Measurements from ENCODE around the gene MYB.

MYB gene

DNA sequence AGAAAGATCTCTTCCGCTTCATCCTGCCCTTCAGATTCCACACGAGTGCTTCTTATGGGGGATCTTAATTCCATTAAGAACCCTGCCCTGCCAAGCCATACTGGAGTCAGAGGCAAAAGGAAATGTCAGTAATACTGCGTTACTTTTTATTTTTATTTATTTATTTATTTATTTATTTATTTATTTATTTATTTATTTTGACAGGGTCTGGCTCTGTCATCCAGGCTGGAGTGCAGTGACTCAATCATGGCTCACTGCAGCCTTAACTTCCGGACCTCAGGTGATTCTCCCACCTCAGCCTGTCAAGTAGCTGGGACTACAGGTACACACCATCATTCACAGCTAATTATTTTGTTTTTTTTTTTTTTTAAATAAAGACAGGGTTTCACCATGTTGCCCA is 79.5 kb downstream of the MYB start:
- Histone ChIP-seq H3K27me3 (ENCODE audit: insufficient read depth, low read length, poor library complexity, severe bottlenecking) (no peaks in the 10 kb centered on the region), H3K9ac (ENCODE audit: low read depth, low read length, poor library complexity, severe bottlenecking) (no peak overlapping the region), H3K79me2 (ENCODE audit: insufficient read depth, low read length) (no peaks in the 10 kb centered on the region), H4K20me1 (ENCODE audit: insufficient read depth, low read length, poor library complexity, severe bottlenecking) (no peaks in the 10 kb centered on the region), H3K9me2 (replicated peaks; ENCODE audit: low read depth, low read length) (no peaks in the 10 kb centered on the region), H3K4me3 (ENCODE audit: low read length, poor library complexity, severe bottlenecking) (no peak overlapping the region), H2AFZ (ENCODE audit: low read length) (no peak overlapping the region), H3K4me2 (ENCODE audit: low read depth, low read length, poor library complexity, severe bottlenecking) (no peak overlapping the region), H3K36me3 (ENCODE audit: insufficient read depth, low read length) (no peaks in the 10 kb centered on the region), H3K9me3 (ENCODE audit: insufficient read depth, low read depth, low read length) (no peaks in the 10 kb centered on the region), H3F3A (ENCODE audit: low read depth) (no peaks in the 10 kb centered on the region), H3K4me1 (ENCODE audit: insufficient read depth, low read length, poor library complexity, severe bottlenecking) (peaks cover 42% of the 10 kb centered on the region)
- no peak for TF ChIP-seq EZH2phosphoT487 (IDR thresholded peaks at IDR 0.05; ENCODE audit: borderline replicate concordance)
- TF ChIP-seq, protein P1, sequence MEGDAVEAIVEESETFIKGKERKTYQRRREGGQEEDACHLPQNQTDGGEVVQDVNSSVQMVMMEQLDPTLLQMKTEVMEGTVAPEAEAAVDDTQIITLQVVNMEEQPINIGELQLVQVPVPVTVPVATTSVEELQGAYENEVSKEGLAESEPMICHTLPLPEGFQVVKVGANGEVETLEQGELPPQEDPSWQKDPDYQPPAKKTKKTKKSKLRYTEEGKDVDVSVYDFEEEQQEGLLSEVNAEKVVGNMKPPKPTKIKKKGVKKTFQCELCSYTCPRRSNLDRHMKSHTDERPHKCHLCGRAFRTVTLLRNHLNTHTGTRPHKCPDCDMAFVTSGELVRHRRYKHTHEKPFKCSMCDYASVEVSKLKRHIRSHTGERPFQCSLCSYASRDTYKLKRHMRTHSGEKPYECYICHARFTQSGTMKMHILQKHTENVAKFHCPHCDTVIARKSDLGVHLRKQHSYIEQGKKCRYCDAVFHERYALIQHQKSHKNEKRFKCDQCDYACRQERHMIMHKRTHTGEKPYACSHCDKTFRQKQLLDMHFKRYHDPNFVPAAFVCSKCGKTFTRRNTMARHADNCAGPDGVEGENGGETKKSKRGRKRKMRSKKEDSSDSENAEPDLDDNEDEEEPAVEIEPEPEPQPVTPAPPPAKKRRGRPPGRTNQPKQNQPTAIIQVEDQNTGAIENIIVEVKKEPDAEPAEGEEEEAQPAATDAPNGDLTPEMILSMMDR (conservative IDR thresholded peaks at IDR 0.05; ENCODE audit: low read length), result no peak

DNA sequence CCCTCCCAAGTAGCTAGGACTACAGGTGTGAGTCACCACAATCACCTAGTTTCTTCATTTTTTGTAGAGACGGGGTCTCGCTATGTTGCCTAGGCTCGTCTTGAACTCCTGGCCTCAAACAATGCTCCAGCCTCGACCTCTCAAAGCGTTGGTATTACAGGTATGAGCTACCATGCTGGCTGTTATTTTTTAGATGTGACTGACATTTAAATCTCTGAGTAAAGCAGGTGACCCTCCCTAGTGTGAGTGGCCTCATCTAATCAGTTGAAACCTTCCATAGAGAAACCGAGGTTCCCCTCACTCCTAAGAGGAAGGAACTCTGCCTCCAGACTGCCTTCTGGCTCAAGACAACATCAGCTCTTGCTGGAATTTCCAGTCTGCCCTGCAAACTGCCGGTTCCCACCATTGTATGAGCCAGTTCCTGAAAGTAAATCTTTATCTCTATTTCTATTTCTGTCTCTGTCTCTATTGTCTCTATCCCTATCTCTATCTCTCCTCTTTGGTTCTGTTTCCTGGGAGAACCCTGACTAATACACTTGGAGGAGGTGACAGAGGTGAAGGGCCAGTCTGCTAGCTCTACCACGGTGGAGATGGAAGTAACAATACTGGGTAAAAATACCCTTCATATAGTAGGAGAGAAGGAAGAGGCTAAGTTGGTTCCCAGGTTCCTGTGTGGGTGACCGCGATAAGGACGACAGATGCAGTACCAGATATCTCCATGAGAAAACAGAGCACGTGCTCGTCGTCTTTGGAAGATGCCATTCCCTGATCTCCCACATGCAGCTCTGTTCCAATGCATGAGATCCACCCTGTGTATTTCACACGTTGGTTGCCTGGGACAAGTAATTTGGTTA is 81.0 kb downstream of the MYB start:
- Histone ChIP-seq H3K9me3 (ENCODE audit: insufficient read depth, low read depth, low read length) (no peaks in the 10 kb centered on the region), H3K9me2 (replicated peaks; ENCODE audit: low read depth, low read length) (no peaks in the 10 kb centered on the region), H3K4me3 (ENCODE audit: low read length, poor library complexity, severe bottlenecking) (no peak overlapping the region), H4K20me1 (ENCODE audit: insufficient read depth, low read length, poor library complexity, severe bottlenecking) (no peaks in the 10 kb centered on the region), H3K36me3 (ENCODE audit: insufficient read depth, low read length) (no peaks in the 10 kb centered on the region), H3K79me2 (ENCODE audit: insufficient read depth, low read length) (no peaks in the 10 kb centered on the region), H3K27me3 (ENCODE audit: insufficient read depth, low read length, poor library complexity, severe bottlenecking) (no peaks in the 10 kb centered on the region), H3K9ac (ENCODE audit: low read depth, low read length, poor library complexity, severe bottlenecking) (no peak overlapping the region), H3K4me1 (ENCODE audit: insufficient read depth, low read length, poor library complexity, severe bottlenecking) (peaks cover 46% of the 10 kb centered on the region), H3F3A (ENCODE audit: low read depth) (no peaks in the 10 kb centered on the region), H2AFZ (ENCODE audit: low read length) (peak overlapping the region; percentile 39; the same call in 1 of the 2 replicates), H3K4me2 (ENCODE audit: low read depth, low read length, poor library complexity, severe bottlenecking) (no peak overlapping the region)
- TF ChIP-seq, protein P1 (conservative IDR thresholded peaks at IDR 0.05; ENCODE audit: low read length), result no peak
- no peak for TF ChIP-seq EZH2phosphoT487 (IDR thresholded peaks at IDR 0.05; ENCODE audit: borderline replicate concordance)

DNA sequence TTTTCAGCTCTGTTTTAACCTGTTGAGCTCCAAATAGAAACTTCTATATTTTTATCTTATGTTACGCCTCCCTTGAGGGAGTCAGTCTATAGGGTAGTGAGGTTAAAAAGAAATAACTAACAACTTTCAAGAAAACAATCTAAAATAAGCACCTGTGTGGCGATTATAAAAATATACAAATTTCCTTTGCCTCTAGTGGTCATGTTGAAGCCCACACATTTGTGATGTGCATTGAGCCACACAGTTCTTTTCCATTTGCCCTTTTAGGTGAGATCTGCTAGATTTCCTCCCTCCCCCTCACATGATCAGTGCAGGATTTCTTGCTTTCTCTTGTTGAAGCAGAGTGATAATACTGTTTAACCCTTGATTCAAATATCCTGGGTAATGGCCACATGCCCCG is 84.2 kb downstream of the MYB start:
- no peak for TF ChIP-seq EZH2phosphoT487 (IDR thresholded peaks at IDR 0.05; ENCODE audit: borderline replicate concordance)
- TF ChIP-seq, protein P1 (conservative IDR thresholded peaks at IDR 0.05; ENCODE audit: low read length), result peak; percentile 35
- Histone ChIP-seq H3K36me3 (ENCODE audit: insufficient read depth, low read length) (no peaks in the 10 kb centered on the region), H3K9ac (ENCODE audit: low read depth, low read length, poor library complexity, severe bottlenecking) (no peak overlapping the region)

More for the DNA sequence above, 84.2 kb downstream of the MYB start:
- Histone ChIP-seq H3F3A (ENCODE audit: low read depth) (no peaks in the 10 kb centered on the region), H4K20me1 (ENCODE audit: insufficient read depth, low read length, poor library complexity, severe bottlenecking) (no peaks in the 10 kb centered on the region), H3K9me3 (ENCODE audit: insufficient read depth, low read depth, low read length) (no peaks in the 10 kb centered on the region), H3K9me2 (replicated peaks; ENCODE audit: low read depth, low read length) (no peaks in the 10 kb centered on the region), H3K4me1 (ENCODE audit: insufficient read depth, low read length, poor library complexity, severe bottlenecking) (peaks cover 49% of the 10 kb centered on the region), H3K27me3 (ENCODE audit: insufficient read depth, low read length, poor library complexity, severe bottlenecking) (no peaks in the 10 kb centered on the region), H3K4me3 (ENCODE audit: low read length, poor library complexity, severe bottlenecking) (no peak overlapping the region), H2AFZ (ENCODE audit: low read length) (no peak overlapping the region), H3K79me2 (ENCODE audit: insufficient read depth, low read length) (no peaks in the 10 kb centered on the region), H3K4me2 (ENCODE audit: low read depth, low read length, poor library complexity, severe bottlenecking) (no peak overlapping the region)
